Stimulated activated CD4-positive, alpha-beta T cell treated with anti-CD3 and anti-CD28 coated beads, Interleukin-4, amount 100 ng/mL, for 48 hours (primary cell): ENCODE data around the gene G0S2.
"Not testable (repeated sequence)": the region's sequence is repeated elsewhere in the genome, so short reads cannot be mapped to it uniquely, and the experiment has no call there.

Experiments
- DNase-seq, 2 donors: peaks; one replicate each; pipeline ENCODE4 v3.0.0-alpha.2; 2020; ENCODE audit warnings: low read depth in 2 of 2

Gene G0S2

DNA sequence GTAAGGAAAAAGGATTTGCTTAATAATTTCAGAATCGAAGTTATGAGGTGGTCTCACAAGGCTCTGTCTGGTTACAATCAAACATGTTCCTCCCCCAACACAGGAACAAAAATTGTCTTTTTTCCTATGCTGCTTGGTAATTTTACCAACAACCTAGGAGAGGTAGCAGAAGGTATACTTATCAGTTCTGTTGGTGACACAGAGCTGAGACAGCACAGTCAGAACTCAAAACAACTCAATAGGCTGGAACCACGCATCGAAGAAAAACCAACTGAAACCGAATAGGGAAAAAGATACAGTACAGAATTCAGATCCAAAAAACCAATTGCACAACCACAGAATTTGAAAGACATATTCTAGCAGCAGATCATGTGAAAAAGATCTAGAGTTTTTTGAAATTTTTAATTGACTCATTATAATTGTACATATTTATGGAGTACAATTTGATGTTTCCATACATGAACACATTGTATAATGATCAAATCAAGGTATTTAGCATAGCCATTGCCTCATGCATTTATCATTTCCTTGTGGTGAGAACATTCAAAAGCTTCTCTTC, 3.8 kb downstream of the G0S2 start:
- no peak for DNase-seq

DNA sequence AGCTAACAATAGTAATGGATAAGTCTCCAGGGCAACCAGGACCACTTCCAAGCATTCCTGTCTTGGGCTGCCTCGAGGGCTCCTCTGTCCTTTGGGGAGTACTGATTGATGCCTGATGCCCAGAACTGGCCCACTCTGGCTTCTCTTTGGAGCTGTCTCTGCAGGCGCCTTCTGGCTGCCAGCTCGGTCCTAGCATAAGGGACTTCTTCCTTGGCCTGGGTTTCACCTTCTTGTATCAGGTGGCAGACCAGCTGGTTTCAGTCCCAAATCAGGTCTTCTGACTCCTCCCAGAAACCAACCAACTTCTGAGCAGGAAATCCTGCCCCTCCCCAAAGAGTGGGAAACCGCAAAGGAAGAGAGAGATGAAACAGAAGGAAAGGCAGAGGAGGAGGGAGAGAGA, 10.6 kb downstream of the G0S2 start:
- DNase-seq = no peak

DNA sequence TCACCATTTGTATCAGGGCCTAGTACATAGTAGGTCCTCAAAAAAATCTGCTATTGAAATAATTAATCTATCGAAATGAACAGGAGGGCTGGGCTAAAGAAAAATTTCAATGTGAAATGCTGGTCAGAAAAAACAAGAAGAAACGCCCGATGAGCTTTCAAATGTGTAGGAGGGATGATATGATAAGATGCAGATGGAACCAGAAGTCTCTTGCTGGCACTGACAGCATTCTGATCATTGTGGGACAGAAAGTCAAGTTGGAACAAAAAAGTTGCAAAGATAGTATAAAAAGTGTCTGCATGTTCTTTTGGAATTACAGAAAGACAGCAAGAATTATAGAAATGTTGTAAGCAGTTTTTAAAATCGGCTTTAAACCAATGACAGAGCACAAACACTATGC, 11.1 kb downstream of the G0S2 start:
- no peak for DNase-seq

DNA sequence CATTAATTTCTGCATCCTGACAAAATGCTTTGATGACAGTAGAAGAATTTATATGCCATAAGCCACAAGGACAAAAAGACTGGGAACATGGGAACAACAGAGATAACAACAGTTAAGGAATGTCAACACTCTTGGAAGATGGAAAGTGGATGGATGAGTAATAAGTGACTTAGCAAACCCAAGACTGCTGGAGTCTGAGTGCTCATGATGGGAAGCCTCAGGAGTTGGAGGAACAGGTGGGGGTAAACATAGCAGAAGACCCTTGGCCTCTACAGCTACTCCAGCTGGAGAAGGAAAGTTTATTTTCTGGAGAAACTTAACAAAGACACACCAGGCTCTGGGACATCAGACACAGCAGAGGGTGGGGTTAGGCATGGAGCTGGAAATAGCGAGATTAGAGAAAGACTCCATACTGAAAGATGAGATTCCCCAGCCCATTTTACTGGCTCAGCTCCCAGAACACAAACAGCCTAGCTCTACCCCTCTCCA, 13.6 kb downstream of the G0S2 start:
- no peak for DNase-seq

DNA sequence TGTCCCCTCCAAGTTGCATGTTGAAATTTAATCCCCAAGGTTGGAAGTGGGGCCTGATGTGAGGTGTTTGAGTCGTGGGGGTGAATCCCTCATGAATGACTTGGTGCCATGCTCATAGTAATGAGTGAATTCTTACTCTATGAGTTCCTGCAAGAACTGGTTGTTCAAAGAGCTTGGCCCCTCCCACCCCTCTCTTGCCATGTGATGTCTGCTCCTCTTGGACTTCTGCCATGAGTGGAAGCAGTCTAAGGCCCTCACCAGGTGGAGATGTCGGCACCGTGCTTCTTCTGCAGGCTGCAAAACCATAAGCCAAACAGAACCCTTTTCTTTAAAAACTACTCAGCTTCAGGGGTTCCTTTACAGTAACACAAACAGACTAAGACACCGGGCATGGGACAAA, 14.3 kb downstream of the G0S2 start:
- no peak for DNase-seq

DNA sequence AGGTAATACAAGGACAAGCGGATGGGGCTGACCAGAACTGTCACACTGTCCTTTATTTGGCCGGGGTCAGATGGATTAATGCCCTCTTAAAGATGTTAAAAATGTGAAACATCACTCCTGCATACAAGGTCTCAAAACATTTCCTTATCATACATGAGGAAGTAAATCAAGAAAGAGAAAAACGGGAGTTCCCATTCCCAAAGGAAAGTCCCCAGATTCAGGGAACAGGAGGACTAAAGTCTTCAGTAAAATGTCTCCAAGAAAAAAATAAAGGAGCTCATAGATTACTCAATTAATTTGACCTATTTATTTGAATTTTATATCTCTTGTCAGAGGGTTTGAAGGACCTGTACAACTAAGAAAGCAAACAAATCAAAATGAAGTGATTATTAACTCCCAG, 16.0 kb downstream of the G0S2 start:
- no peak for DNase-seq

DNA sequence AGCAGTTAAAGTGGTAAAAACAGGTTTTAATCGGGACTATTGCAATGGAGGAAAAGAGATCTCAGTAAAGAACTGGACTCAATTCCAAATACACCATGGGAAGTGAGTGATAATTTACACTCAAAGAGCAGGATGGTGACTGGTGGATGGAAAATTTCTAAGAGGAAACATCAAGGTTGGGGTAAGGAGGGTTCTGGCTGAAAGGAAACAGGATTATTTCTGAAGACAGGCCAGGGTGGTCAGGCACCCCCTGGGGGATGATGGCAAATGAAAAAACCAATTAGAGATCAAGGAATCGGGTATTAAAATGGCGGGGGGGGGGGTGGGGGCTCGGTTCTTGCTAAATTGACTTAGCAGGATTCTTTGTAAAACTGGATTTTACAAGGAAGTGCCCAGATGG, 17.1 kb downstream of the G0S2 start:
- DNase-seq = no peak

DNA sequence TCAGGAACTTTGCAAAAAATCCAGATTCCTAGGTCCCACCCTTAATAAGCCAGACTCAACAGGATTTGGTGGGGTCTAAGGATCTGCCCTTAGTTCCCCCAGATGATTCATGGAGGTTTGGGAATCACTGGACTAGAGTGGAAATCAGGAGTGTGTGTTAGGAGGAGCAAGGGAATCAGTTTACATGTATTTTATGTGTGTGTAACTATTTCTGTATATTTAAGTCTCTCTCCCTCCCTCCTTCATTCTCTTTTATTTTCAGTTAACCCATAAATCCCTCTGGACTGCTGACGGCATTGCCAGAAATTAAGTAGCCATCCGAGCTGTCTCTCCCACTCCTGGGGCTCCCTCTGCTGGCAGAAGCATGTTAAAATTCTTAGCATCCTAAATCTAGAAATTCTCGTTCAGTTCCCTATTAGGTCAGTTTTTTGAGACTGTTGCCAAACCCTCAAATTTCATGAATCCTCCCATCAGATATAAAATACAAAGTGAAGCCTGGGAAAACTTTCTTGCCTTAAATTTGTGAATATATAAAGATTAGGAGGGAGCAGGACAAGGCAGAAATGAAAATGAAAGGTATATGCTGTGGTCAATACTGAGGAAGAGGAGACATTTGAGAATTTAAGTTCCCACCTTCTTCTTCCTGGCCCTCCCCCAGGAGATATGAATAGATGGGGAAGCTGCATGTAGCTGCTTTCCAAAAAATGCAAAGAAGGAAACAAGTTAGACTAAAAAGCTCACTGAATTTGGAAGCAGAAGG, 17.7 kb downstream of the G0S2 start:
- peak; percentile 71 for DNase-seq

DNA sequence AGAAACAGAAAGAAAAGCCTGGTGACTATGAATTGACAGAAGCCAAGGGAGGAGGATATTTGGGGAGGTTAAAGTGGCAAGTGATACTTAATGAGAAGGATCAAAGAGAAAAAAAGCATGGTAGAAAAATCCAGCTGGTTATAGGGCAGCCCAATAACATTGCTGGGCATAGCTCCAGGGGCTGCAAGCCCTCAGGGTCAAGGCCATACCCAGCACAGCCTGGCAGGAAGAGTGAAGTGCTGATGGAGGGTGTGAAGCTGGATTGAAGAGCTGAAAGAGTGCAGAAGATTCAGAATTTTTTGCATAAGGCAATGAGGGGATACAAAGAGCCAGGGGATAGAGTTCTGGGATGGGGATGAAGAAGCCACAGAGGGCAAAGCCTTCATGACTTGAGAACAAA, 21.5 kb downstream of the G0S2 start:
- DNase-seq = no peak

DNA sequence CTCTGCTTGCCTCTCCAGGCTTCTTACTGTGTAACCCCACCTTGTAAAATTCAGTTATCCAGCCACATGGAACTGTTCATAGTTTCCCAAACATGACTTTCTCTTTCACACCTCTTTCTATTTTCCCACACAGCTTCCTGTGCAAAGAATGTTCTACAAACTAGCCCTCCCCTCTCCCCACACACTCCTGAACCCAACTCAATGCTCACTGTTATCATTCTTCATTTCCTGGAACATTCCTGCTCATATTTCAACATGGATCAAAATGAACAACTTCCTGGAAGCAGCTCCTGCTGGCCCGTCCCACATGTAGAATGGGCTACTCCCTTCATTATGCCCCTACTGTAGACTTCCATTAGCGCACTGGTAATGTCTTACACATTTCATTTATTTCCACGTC, 21.9 kb downstream of the G0S2 start:
- DNase-seq = no peak

DNA sequence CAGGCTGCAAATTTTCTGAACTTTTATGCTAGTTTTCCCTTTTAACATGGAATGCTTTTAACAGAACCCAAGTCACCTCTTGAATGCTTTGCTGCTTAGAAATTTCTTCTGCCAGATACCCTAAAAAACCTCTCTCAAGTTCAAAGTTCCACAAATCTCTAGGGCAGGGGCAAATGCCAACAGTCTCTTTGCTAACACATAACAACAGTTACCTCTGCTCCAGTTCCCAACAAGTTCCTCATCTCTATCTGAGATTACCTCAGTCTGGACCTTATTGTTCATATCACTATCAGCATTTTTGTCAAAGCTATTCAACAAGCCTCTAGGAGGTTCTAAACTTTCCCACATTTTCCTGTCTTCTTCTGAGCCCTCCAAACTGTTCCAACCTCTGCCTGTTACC, 25.5 kb downstream of the G0S2 start:
- not testable (repeated sequence) for DNase-seq

DNA sequence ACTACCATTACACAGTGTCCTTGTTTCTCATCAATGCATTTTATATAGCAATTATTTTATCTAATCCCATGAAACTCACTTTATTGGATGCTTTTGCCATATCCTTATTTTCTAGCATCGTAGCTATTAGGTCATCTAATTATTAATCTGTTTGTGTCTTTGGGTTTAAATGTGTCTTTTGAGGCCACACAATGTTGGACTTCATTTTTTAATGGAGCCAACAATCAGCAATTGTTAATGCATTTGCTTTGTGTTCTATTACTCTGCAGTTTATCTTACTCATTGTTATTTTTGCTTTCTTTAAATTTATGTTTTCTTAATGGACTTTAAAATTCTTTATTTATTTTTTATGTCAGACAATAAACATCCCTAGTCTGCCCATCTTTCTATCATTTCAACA, 27.6 kb downstream of the G0S2 start:
- no peak for DNase-seq

DNA sequence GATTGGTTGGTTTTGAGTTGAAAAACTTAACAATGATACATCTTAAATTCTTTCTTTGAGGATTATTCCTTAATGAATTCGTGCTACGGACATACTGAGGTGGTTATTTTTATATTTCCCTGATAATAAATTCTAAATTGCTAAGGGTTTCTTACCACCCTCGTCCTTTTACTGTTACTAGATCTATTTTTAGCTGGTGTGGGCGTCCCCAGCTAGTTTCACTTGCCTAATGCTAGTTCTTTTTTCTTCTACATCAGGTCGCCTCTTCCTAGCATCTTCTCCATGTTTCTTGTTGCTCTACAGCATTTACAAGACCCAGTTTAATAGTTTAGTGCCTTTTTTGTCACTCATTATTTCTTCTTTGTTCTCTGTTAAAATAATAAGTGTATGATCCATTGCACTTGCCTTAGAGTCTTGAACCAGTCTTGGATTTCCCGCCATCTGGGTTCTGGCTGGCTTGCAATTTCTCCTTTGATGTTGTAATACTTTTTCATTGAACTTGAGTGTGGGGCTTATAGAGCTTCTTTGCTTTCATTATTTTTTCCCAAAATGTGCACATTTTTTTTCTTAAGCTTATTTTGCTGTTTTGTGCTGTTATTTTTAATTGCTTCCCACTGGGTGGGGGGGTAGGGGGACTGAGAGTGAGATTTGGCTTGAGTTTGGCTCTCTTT, 28.8 kb downstream of the G0S2 start:
- no peak for DNase-seq

DNA sequence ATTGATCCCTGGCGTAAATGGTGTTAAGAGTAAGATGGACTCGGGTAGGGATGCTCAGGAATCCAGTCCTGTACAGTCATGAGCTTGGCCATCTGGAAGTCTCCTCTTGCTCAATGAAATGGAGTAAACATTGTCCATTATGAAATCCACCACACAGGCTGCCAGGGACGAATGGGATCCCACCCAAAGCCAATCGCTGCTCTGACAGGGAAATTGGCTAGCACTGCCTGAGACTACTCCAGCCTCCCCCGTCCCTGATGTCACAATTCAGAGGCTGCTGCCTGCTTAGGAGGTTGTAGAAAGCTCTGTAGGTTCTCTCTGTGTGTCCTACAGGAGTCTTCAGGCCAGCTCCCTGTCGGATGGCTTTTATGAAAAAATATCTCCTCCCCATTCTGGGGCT, 29.4 kb downstream of the G0S2 start, which contains the start of gene HSD11B1:
Gene HSD11B1, plus strand, starts transcription at position 263 of the 400 bp plus-strand sequence. Its CDS starts 97 bp downstream, at position 360.
- DNase-seq = no peak

DNA sequence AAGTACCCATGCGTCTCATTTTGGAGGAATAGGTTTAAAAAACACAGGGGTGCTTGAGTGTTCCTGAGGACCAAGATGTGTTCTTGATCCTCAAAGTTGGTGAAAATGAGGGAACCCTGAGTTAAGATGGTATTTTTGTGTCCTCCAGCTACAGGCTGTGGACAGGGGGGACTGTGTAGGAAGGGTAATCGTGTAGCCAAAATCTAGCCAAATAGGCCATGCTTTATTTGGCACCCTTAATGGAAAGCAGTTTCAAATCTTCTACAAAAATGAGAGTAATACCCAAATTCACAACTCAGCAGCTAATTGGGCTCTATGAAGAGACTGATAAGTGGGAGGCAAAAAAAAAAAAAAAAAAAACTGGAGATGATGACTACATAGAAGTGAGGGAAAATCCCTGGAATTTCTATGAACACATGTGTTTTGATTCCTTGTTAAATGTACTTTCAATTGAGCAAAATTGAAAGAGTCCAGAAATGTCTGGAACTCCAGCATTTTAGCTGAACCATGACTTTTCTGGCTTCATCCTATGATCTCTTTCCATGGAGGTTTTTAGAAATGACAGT, 29.9 kb downstream of the G0S2 start:
- DNase-seq = no peak

DNA sequence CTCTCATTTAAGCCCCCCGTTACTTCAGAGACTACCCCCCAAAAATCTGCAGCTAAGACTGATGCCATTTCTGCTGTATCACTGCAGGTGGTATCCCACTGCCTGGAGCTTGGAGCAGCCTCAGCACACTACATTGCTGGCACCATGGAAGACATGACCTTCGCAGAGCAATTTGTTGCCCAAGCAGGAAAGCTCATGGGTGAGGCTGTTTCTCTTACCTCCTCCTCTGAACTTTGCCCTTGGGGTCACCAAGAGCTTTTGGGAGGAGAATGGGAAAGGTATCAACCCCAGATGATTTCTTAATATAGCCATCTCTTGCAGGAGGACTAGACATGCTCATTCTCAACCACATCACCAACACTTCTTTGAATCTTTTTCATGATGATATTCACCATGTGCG, 31.4 kb downstream of the G0S2 start:
- DNase-seq = no peak

DNA sequence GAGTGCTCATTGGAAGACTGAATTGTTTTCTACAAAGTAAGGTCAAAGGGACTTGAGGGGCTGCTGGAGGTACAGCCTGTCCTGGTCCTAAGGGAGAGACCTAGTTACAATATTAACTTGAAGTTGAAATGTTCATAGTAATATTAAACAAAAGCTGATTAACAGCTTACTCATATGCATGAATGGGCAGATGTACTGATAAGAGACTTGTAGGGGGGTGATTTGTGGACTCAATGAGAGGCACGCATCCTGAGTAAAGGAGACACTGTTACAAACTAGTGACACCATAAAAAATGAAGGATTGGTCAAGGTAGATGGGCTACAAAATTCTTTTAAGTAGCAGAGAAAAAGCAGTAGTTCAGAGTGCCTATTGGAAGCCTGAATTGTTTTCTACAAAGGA, 32.1 kb downstream of the G0S2 start:
- DNase-seq = no peak

DNA sequence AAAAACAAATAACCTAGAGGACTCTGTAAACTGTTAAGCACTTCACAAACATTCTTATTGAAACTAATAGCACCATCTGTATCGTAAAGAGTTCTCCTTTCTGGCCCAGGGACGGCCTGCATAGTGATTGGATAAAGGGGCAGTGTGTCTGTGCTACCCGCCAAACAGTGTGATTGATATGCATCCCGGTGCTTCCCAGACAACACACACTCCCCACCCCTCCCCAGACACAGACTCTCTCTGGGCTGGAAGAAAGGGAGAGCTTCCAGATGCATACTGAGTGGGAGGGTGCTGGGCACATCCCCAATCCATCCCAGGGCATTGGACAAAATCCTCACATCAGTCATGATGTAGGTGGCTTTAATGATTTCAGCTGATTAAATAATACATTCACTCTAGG, 33.1 kb downstream of the G0S2 start:
- no peak for DNase-seq

DNA sequence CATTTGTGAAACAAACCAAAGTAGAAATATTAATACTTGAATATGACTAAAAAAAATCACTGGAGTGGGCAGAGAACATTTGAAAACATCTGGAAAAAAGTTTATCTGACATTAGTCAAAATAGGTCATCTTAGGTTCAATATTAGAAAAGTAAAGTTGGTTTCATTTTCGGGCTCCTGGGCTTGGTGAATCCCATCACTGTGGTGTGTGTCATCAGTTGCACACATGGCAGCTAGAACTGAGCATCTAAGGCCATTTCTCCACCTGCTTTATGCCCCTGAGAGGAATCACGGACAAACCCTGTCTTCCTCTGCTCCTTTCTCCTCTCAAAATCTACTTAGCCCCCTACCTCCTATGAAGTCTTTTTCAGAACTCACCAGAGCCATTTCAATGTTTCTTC, 34.9 kb downstream of the G0S2 start:
- DNase-seq = no peak

DNA sequence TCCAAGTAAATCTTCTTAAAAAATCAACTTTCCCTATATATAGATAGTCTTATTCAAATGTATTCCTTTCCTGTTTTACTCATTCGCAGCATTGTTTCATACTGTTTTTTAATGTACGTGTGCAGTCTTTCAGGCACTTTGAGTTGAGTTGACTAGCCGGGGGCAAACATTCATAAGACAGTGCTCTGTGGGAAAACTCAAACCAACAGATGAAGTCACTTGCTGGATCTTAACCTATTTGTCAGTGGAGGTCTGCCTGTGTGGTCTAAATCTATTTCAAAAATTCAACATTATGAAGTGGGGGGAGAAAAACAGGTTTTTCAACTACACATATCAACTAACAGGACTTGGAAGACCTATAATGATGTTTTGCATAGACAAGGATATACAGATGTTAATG, 35.6 kb downstream of the G0S2 start:
- DNase-seq = no peak

DNA sequence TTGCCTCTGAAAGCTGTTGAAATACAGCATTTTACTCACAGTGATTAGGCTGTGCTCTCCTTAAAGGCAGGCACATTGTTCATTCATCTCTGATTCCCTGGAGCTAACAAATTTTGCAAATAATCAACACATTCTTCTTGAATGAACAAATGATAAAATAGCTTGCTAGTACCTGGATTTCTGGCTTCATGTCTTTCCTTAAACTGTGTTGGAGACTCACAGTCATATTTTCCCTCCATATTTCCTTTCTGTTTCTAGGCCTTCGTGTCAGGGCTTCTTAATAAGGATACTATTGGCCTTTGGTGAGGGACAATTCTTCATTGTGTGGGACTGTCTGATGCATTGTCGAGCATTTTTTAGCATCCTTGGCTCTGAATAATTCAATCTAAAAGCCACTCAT, 39.1 kb downstream of the G0S2 start:
- no peak for DNase-seq

DNA sequence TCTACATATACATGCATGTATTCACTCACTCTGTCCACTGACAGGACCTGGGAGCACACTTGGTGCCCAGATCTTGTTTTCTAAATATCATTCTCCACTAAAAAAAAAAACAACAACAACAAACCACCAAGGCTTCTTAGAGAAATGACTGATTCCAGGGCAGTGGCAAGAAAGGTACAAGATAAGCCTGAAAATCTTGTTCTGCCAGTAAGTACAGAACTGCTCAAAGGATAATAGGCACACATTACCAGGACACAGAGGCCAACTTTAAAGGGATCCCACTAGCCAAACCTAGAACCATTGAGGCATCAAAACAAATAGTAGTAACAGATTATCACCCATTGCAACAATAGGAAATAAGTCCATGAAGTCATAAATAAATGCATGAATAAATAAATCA, 40.1 kb downstream of the G0S2 start:
- no peak for DNase-seq

DNA sequence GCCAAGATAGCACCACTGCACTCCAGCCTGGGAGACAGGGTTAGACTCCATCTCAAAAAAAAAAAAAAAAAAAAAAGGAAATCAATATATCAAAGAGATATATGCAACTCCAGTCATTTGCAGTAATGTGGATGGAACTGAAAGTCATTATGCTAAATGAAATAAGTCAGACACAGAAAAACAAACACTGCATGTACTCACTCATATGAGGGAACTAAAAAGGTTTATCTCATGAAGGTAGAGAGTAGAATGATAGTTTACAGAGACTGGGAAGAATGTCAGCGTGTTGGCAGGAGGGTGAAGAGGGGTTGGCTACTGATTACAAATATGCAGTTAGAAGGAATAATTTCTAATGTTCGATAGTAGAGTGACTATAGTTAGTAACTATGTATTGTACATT, 42.6 kb downstream of the G0S2 start:
- no peak for DNase-seq
